K562 (cell line): Measurements from ENCODE around the gene KISS1R. TPM values are rescaled to one million over a fixed set of nuclear protein-coding genes. Genes with fewer than 3 reads are reported as not detected.

Experiments used
- BACH1 ChIP-seq: fragments of 200-800 bp; sonication (Bioruptor generic); IDR thresholded peaks from 2 replicates; pipeline ENCODE4 v1.6.1; 2016; ENCODE audit warnings: missing genetic modification characterization, missing compliant biosample characterization
- C11orf30 ChIP-seq: fragments of 450-650 bp; IDR thresholded peaks from 2 replicates; pipeline ENCODE4 v1.6.1; 2016; ENCODE audit warnings: low read depth, mild to moderate bottlenecking
- CBX5 ChIP-seq: IDR thresholded peaks from 2 replicates; pipeline ENCODE4 v1.6.1; 2014; ENCODE audit warnings: low read depth, borderline replicate concordance
- CSDE1 ChIP-seq, 2 experiments: fragments of 450-650 bp; IDR thresholded peaks; 2 replicates each; pipeline ENCODE4 v1.6.1; 2016; ENCODE audit warnings: mild to moderate bottlenecking in 1 of 2
- JUND ChIP-seq, 2 experiments: IDR thresholded peaks; 2 replicates in 1 of 2; 3 replicates in 1 of 2; pipeline ENCODE4 v1.6.1; 2011; ENCODE audit warnings: borderline replicate concordance in 2 of 2, low read depth in 2 of 2, low read length in 2 of 2, improper control_type of control experiment in 1 of 2, missing biosample characterization in 1 of 2, missing genetic modification characterization in 1 of 2, missing genetic modification reagents in 1 of 2
- KDM5B ChIP-seq: fragments of 200-600 bp; sonication (generic); IDR thresholded peaks from 2 replicates; pipeline ENCODE4 v1.6.1; 2012; ENCODE audit warnings: low read depth, mild to moderate bottlenecking, moderate library complexity, low read length, control low read depth, inconsistent platforms; ENCODE audit not compliant: insufficient replicate concordance
- NCOA1 ChIP-seq: fragments of 450-650 bp; IDR thresholded peaks from 2 replicates; pipeline ENCODE4 v1.6.1; 2016; ENCODE audit warnings: low read depth
- NONO ChIP-seq, 2 experiments: fragments of 200-400 bp in 1 of 2; fragments of 450-650 bp in 1 of 2; formaldehyde crosslinking in 1 of 2; IDR thresholded peaks; 2 replicates each; pipeline ENCODE4 v1.6.1; 2017; ENCODE audit warnings: low read depth in 2 of 2, mild to moderate bottlenecking in 2 of 2, moderate library complexity in 2 of 2, low read length in 1 of 2
- SMAD4 ChIP-seq: fragments of 250-450 bp; sonication (Bioruptor Pico); conservative IDR thresholded peaks from 2 replicates; pipeline ENCODE4 v1.8.0; 2021; ENCODE audit warnings: inconsistent platforms, mild to moderate bottlenecking, moderate library complexity
- SRSF1 ChIP-seq: fragments of 200-400 bp; formaldehyde crosslinking; IDR thresholded peaks from 2 replicates; pipeline ENCODE4 v1.6.1; 2017; ENCODE audit warnings: mild to moderate bottlenecking, low read depth, low read length, moderate library complexity
- SUPT5H ChIP-seq: fragments of 450-650 bp; IDR thresholded peaks from 2 replicates; pipeline ENCODE4 v1.6.1; 2016
- TFE3 ChIP-seq: fragments of 450-650 bp; formaldehyde crosslinking; IDR thresholded peaks from 2 replicates; pipeline ENCODE4 v1.4.0; 2020; ENCODE audit warnings: mild to moderate bottlenecking, mixed read lengths
- XRCC5 ChIP-seq: fragments of 200-400 bp; formaldehyde crosslinking; IDR thresholded peaks from 2 replicates; pipeline ENCODE4 v1.6.1; 2017; ENCODE audit warnings: low read depth, mild to moderate bottlenecking, low read length
- polyA plus RNA-seq, 8 experiments: library from polyadenylated mRNA; depleted of rRNA in 4 of 8; stranded (reverse) in 5 of 8; unstranded in 3 of 8; fragments of >200 nt; fragmentation: Nextera tagmentation in 2 of 8; fragmentation: Illumina TruSeq in 1 of 8; extraction: Ambion mirVana in 2 of 8; extraction: Trizol in 1 of 8; gene quantifications; 2 replicates each; pipeline versions ENCODE4 v1.2.1 to v1.2.3, GENCODE V29; 2011 to 2014; ENCODE audit warnings: inconsistent platforms in 1 of 8, missing spikeins in 1 of 8
- total RNA-seq, 7 experiments: library from RNA; depleted of rRNA in 6 of 7; stranded (reverse); fragments of >200 nt in 6 of 7; fragmentation: Illumina TruSeq in 2 of 7; extraction: Trizol in 2 of 7; gene quantifications; 2 replicates each; pipeline versions ENCODE4 v1.2.1 to v1.2.3, GENCODE V29; 2011 to 2021; ENCODE audit warnings: low replicate concordance in 1 of 7
- TF ChIP-seq, protein P1 (sequence below): fragments of 250-450 bp; sonication (Bioruptor Pico); IDR thresholded peaks from 2 replicates; pipeline ENCODE4 v1.5.0; 2021
- TF ChIP-seq, protein P2 (sequence below): IDR thresholded peaks from 2 replicates; pipeline ENCODE4 v1.6.1; 2012; ENCODE audit warnings: low read depth, low read length, improper control_type of control experiment, borderline replicate concordance
- TF ChIP-seq, protein P3 (sequence below): fragments of 450-650 bp; IDR thresholded peaks from 2 replicates; pipeline ENCODE4 v1.6.1; 2016; ENCODE audit warnings: borderline replicate concordance
- TF ChIP-seq, protein P4 (sequence below): IDR thresholded peaks from 2 replicates; pipeline ENCODE4 v1.6.1; 2011; ENCODE audit warnings: borderline replicate concordance, low read depth, mild to moderate bottlenecking, moderate library complexity, low read length; ENCODE audit not compliant: insufficient read depth, poor library complexity, severe bottlenecking

Gene KISS1R
- total and polyA plus RNA-seq, 9 of the 15 experiments (the other 6 are each of a cell fraction or from before 2014, with no cell fraction given), result 0.37 to 39.4 (median 2.0) TPM

DNA sequence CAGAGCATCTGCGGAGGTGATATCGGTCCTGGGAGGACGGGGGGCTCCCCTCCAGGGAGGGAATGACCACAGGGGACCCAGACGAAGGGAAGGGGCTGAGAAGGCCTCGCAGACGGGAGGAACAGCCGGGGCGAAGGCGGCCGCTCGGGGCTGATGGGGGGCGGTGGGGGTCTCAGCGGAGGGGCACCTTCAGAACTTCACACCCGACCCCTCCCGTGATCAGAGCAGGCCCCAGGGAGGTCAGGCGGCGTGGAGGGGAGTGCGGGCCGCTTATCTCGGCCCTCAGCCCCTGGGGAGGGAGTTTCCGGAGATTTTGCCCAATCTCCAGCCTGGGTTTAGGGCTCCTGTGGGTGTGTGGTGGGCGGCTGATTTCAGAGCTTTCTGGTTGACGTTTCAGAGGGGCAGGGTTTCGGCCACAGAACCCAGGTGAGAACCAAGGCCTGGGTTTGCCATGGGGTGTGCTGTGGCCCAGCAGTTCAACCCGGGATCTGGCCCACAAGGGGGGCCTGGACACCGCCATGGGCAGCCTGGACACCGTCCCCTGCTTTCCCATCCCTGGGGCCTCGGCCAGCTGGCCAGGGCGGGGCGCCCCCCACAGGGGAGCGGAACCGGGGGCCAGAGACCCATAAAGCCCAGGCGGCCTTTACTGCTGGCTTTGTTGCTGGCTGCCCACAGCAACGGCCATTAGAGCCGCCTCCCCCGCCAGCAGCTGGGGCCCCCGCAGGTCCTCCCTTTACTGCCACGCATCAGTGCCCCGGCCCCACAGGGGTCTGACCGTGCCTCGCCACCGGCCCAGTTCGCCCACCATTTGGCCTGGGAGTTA lies 37.8 kb downstream of the KISS1R start (continued):
- TF ChIP-seq, protein P1, sequence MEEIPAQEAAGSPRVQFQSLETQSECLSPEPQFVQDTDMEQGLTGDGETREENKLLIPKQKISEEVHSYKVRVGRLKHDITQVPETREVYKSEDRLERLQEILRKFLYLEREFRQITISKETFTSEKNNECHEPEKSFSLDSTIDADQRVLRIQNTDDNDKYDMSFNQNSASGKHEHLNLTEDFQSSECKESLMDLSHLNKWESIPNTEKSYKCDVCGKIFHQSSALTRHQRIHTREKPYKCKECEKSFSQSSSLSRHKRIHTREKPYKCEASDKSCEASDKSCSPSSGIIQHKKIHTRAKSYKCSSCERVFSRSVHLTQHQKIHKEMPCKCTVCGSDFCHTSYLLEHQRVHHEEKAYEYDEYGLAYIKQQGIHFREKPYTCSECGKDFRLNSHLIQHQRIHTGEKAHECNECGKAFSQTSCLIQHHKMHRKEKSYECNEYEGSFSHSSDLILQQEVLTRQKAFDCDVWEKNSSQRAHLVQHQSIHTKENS (CRISPR knock-in tag), result no peak
- TF ChIP-seq SMAD4, result peak; percentile 65; the same call in 1 of the 2 replicates
- TF ChIP-seq, protein P2, sequence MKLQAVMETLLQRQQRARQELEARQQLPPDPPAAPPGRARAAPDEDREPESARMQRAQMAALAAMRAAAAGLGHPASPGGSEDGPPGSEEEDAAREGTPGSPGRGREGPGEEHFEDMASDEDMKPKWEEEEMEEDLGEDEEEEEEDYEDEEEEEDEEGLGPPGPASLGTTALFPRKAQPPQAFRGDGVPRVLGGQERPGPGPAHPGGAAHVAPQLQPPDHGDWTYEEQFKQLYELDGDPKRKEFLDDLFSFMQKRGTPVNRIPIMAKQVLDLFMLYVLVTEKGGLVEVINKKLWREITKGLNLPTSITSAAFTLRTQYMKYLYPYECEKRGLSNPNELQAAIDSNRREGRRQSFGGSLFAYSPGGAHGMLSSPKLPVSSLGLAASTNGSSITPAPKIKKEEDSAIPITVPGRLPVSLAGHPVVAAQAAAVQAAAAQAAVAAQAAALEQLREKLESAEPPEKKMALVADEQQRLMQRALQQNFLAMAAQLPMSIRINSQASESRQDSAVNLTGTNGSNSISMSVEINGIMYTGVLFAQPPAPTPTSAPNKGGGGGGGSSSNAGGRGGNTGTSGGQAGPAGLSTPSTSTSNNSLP, result no peak
- TF ChIP-seq CSDE1 (IDR thresholded peaks at IDR 0.05), result no peak
- no peak for TF ChIP-seq BACH1 (tag)
- TF ChIP-seq CBX5, result no peak
- peak; percentile 13; the same call in 1 of the 2 replicates for TF ChIP-seq SUPT5H
- 0 out of 2 replicates have a peak, but pooled peaks have one; percentile 18 for TF ChIP-seq JUND (IDR thresholded peaks at IDR 0.05; ENCODE audit: borderline replicate concordance, low read depth, low read length)
- TF ChIP-seq JUND (tag; IDR thresholded peaks at IDR 0.05; ENCODE audit: borderline replicate concordance, low read depth, low read length), result peak; percentile 9; the same call in 1 of the 3 replicates
- no peak for TF ChIP-seq C11orf30
- TF ChIP-seq, protein P3, sequence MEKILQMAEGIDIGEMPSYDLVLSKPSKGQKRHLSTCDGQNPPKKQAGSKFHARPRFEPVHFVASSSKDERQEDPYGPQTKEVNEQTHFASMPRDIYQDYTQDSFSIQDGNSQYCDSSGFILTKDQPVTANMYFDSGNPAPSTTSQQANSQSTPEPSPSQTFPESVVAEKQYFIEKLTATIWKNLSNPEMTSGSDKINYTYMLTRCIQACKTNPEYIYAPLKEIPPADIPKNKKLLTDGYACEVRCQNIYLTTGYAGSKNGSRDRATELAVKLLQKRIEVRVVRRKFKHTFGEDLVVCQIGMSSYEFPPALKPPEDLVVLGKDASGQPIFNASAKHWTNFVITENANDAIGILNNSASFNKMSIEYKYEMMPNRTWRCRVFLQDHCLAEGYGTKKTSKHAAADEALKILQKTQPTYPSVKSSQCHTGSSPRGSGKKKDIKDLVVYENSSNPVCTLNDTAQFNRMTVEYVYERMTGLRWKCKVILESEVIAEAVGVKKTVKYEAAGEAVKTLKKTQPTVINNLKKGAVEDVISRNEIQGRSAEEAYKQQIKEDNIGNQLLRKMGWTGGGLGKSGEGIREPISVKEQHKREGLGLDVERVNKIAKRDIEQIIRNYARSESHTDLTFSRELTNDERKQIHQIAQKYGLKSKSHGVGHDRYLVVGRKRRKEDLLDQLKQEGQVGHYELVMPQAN, result no peak
- TF ChIP-seq NCOA1, result no peak; the same call in 1 of the 2 replicates
- peak; percentile 40 for TF ChIP-seq KDM5B
- TF ChIP-seq XRCC5, result no peak
- TF ChIP-seq SRSF1, result no peak
- TF ChIP-seq NONO (IDR thresholded peaks at IDR 0.05; ENCODE audit: low read depth in 2 of 2, low read length in 1 of 2), result 0 out of 4 replicates have a peak, but pooled peaks of 1 of the 2 experiments have one; percentile 38
- TF ChIP-seq, protein P4, sequence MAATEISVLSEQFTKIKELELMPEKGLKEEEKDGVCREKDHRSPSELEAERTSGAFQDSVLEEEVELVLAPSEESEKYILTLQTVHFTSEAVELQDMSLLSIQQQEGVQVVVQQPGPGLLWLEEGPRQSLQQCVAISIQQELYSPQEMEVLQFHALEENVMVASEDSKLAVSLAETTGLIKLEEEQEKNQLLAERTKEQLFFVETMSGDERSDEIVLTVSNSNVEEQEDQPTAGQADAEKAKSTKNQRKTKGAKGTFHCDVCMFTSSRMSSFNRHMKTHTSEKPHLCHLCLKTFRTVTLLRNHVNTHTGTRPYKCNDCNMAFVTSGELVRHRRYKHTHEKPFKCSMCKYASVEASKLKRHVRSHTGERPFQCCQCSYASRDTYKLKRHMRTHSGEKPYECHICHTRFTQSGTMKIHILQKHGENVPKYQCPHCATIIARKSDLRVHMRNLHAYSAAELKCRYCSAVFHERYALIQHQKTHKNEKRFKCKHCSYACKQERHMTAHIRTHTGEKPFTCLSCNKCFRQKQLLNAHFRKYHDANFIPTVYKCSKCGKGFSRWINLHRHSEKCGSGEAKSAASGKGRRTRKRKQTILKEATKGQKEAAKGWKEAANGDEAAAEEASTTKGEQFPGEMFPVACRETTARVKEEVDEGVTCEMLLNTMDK, result peak; percentile 33
- TF ChIP-seq TFE3 (CRISPR knock-in tag), result no peak
